H1 (cell line): ENCODE data around the gene FASTKD1. TPM values are rescaled to one million over a fixed set of nuclear protein-coding genes. Genes with fewer than 3 reads are reported as not detected.

Experiments
- CTCF ChIA-PET: fragments of 300-600 bp; sonication (Branson Sonifier 250); formaldehyde crosslinking; loops from one replicate; lab custom pipeline; 2021; ENCODE audit not compliant: partially characterized antibody; lab: Charles Lee
- POLR2A ChIA-PET: fragments of 300-600 bp; sonication (Branson Sonifier 250); formaldehyde crosslinking; loops from one replicate; lab custom pipeline; 2021; ENCODE audit warnings: inconsistent platforms; ENCODE audit not compliant: partially characterized antibody; lab: Charles Lee
- DNase-seq, 2 experiments: peaks; one replicate each; pipeline versions ENCODE4 v3.0.0 to v3.0.0-alpha.2; 2010 to 2022; ENCODE audit warnings: low spot score in 2 of 2, low read depth in 1 of 2, mixed read lengths in 1 of 2
- FAIRE-seq: peaks from 2 replicates; lab custom pipeline; 2011; peaks lifted over from hg19 to GRCh38; lab: Jason Lieb, UNC
- H2AFZ ChIP-seq: 2 replicates; pipeline ENCODE4 v1.8.1; 2012; ENCODE audit warnings: low read length, inconsistent platforms
- H2AK5ac ChIP-seq: 2 replicates; pipeline ENCODE4 v1.6.1; 2013; ENCODE audit warnings: low read depth, low read length
- H2BK120ac ChIP-seq: replicated peaks from 2 replicates; pipeline ENCODE3; 2013; ENCODE audit warnings: low read depth, low read length, inconsistent platforms
- H2BK12ac ChIP-seq: 2 replicates; pipeline ENCODE4 v1.6.1; 2013; ENCODE audit warnings: low read depth, low read length
- H2BK15ac ChIP-seq: 2 replicates; pipeline ENCODE4 v1.6.1; 2013; ENCODE audit warnings: low read length
- H2BK20ac ChIP-seq: 2 replicates; pipeline ENCODE4 v1.6.1; 2013; ENCODE audit warnings: low read length
- H2BK5ac ChIP-seq: 2 replicates; pipeline ENCODE4 v1.6.1; 2013; ENCODE audit warnings: low read depth, low read length
- H3K14ac ChIP-seq: 2 replicates; pipeline ENCODE4 v1.6.1; 2013; ENCODE audit warnings: inconsistent platforms; ENCODE audit not compliant: insufficient read length
- H3K18ac ChIP-seq: 2 replicates; pipeline ENCODE4 v1.6.1; 2013; ENCODE audit warnings: low read length; ENCODE audit errors: extremely low read depth
- H3K23ac ChIP-seq: 2 replicates; pipeline ENCODE4 v1.6.1; 2013; ENCODE audit warnings: inconsistent platforms; ENCODE audit not compliant: insufficient read length
- H3K23me2 ChIP-seq: 2 replicates; pipeline ENCODE4 v1.6.1; 2013; ENCODE audit warnings: low read depth, low read length
- H3K27ac ChIP-seq: 2 replicates; pipeline ENCODE4 v1.6.1; 2011; ENCODE audit warnings: low read depth, low read length, inconsistent platforms
- H3K27me3 ChIP-seq, 4 experiments: replicated peaks in 1 of 4; 1 replicate in 1 of 4; 2 replicates in 3 of 4; pipeline versions ENCODE4 v1.6.1 to v1.8.1; 2011 to 2013; ENCODE audit warnings: low read length in 3 of 4, mild to moderate bottlenecking in 3 of 4, inconsistent platforms in 2 of 4, mixed read lengths in 2 of 4, moderate library complexity in 1 of 4; ENCODE audit not compliant: control insufficient read depth in 3 of 4, insufficient read depth in 3 of 4; ENCODE audit errors: extremely low read depth in 1 of 4
- H3K36me3 ChIP-seq, 4 experiments: 2 replicates each; pipeline versions ENCODE4 v1.6.1 to v1.8.1; 2011 to 2013; ENCODE audit warnings: mild to moderate bottlenecking in 4 of 4, low read length in 3 of 4, moderate library complexity in 2 of 4, control low read depth in 1 of 4, inconsistent platforms in 1 of 4; ENCODE audit not compliant: insufficient read depth in 4 of 4, control insufficient read depth in 2 of 4
- H3K4ac ChIP-seq: replicated peaks from 2 replicates; pipeline ENCODE3; 2013; ENCODE audit warnings: low read length, low read depth, mixed read lengths, inconsistent platforms; ENCODE audit not compliant: insufficient read length
- H3K4me1 ChIP-seq, 4 experiments: replicated peaks in 1 of 4; 1 replicate in 1 of 4; 2 replicates in 3 of 4; pipeline versions ENCODE4 v1.6.1 to v1.8.1; 2011 to 2013; ENCODE audit warnings: low read length in 3 of 4, inconsistent platforms in 2 of 4, mixed read lengths in 1 of 4; ENCODE audit not compliant: insufficient read depth in 4 of 4, control insufficient read depth in 3 of 4
- H3K4me2 ChIP-seq, 2 experiments: 2 replicates each; pipeline versions ENCODE4 v1.6.1 to v1.8.1; 2011 to 2013; ENCODE audit warnings: low read depth in 2 of 2, low read length in 2 of 2, control low read depth in 1 of 2, inconsistent platforms in 1 of 2, mild to moderate bottlenecking in 1 of 2; ENCODE audit not compliant: insufficient read depth in 1 of 2
- H3K4me3 ChIP-seq, 4 experiments: fragments of 200-600, 300-600 bp in 1 of 4; sonication (generic), shearing (Covaris generic), sonication (Bioruptor Twin) in 1 of 4; 2 replicates each; pipeline versions ENCODE4 v1.5.1 to v1.8.1; 2011 to 2016; ENCODE audit warnings: low read length in 4 of 4, low read depth in 3 of 4, control low read depth in 2 of 4, inconsistent platforms in 2 of 4, mild to moderate bottlenecking in 2 of 4, mixed read lengths in 1 of 4, moderate library complexity in 1 of 4; ENCODE audit not compliant: insufficient read depth in 2 of 4; ENCODE audit errors: extremely low read depth in 1 of 4
- H3K56ac ChIP-seq: replicated peaks from 2 replicates; pipeline ENCODE3; 2013; ENCODE audit warnings: low read depth, mild to moderate bottlenecking, mixed read lengths, low read length, inconsistent platforms; ENCODE audit not compliant: insufficient read length
- H3K79me1 ChIP-seq: 2 replicates; pipeline ENCODE4 v1.6.1; 2013; ENCODE audit warnings: low read depth, low read length, control low read depth
- H3K79me2 ChIP-seq, 2 experiments: 2 replicates each; pipeline versions ENCODE4 v1.6.1 to v1.8.1; 2012 to 2013; ENCODE audit warnings: low read length in 2 of 2, mild to moderate bottlenecking in 2 of 2, inconsistent platforms in 1 of 2; ENCODE audit not compliant: insufficient read depth in 2 of 2, control insufficient read depth in 1 of 2
- H3K9ac ChIP-seq, 4 experiments: replicated peaks in 1 of 4; 1 replicate in 1 of 4; 2 replicates in 3 of 4; pipeline versions ENCODE4 v1.6.1 to v1.8.1; 2011 to 2013; ENCODE audit warnings: low read depth in 3 of 4, low read length in 3 of 4, control low read depth in 2 of 4, mild to moderate bottlenecking in 2 of 4, moderate library complexity in 2 of 4, inconsistent platforms in 1 of 4; ENCODE audit errors: extremely low read depth in 1 of 4
- H3K9me3 ChIP-seq, 2 experiments: 2 replicates each; pipeline versions ENCODE4 v1.6.1 to v1.8.1; 2012 to 2013; ENCODE audit warnings: mild to moderate bottlenecking in 2 of 2, moderate library complexity in 2 of 2, control low read depth in 1 of 2, inconsistent platforms in 1 of 2, low read depth in 1 of 2, low read length in 1 of 2, mixed read lengths in 1 of 2; ENCODE audit not compliant: insufficient read depth in 2 of 2
- H4K20me1 ChIP-seq, 2 experiments: replicated peaks in 1 of 2; 2 replicates each; pipeline versions ENCODE3 to v1.8.1; 2011 to 2013; ENCODE audit warnings: inconsistent platforms in 2 of 2, low read length in 2 of 2, mild to moderate bottlenecking in 1 of 2; ENCODE audit not compliant: insufficient read depth in 2 of 2, control insufficient read depth in 1 of 2
- H4K5ac ChIP-seq: 2 replicates; pipeline ENCODE4 v1.6.1; 2013; ENCODE audit warnings: low read length, low read depth, mixed read lengths, inconsistent platforms; ENCODE audit not compliant: insufficient read length
- H4K8ac ChIP-seq: 2 replicates; pipeline ENCODE4 v1.8.0; 2013; ENCODE audit warnings: mild to moderate bottlenecking, moderate library complexity, low read length, inconsistent platforms; ENCODE audit not compliant: insufficient read depth; ENCODE audit errors: extremely low read depth
- H4K91ac ChIP-seq: replicated peaks from 2 replicates; pipeline ENCODE3; 2013; ENCODE audit warnings: low read length, mixed read lengths, inconsistent platforms; ENCODE audit not compliant: insufficient read length
- CREB1 ChIP-seq: IDR thresholded peaks from 2 replicates; pipeline ENCODE4 v1.6.1; 2012; ENCODE audit warnings: inconsistent platforms
- EP300 ChIP-seq, 2 experiments: IDR thresholded peaks; 1 replicate in 1 of 2; 2 replicates in 1 of 2; pipeline ENCODE4 v1.6.1; 2011 to 2012; ENCODE audit warnings: low read depth in 2 of 2, low read length in 2 of 2, mild to moderate bottlenecking in 2 of 2, borderline replicate concordance in 1 of 2, inconsistent platforms in 1 of 2, moderate library complexity in 1 of 2
- GTF2F1 ChIP-seq: IDR thresholded peaks from 2 replicates; pipeline ENCODE4 v1.6.1; 2012; ENCODE audit warnings: low read depth, low read length, improper control_type of control experiment, borderline replicate concordance
- HDAC2 ChIP-seq, 2 experiments: fragments of 300-600 bp in 1 of 2; sonication (generic) in 1 of 2; IDR thresholded peaks; 2 replicates each; pipeline ENCODE4 v1.6.1; 2011 to 2012; ENCODE audit warnings: low read depth in 2 of 2, low read length in 2 of 2, mild to moderate bottlenecking in 2 of 2, moderate library complexity in 2 of 2, borderline replicate concordance in 1 of 2, inconsistent platforms in 1 of 2
- JUN ChIP-seq: IDR thresholded peaks from 2 replicates; pipeline ENCODE4 v1.6.1; 2011; ENCODE audit warnings: low read depth, mild to moderate bottlenecking, improper control_type of control experiment, low read length
- JUND ChIP-seq: IDR thresholded peaks from 2 replicates; pipeline ENCODE4 v1.6.1; 2011; ENCODE audit warnings: mild to moderate bottlenecking, improper control_type of control experiment, low read length
- KDM5A ChIP-seq: fragments of 200-600 bp; IDR thresholded peaks from 2 replicates; pipeline ENCODE4 v1.7.1; 2012; ENCODE audit warnings: mild to moderate bottlenecking, low read length, inconsistent platforms, mixed read lengths
- NRF1 ChIP-seq: IDR thresholded peaks from 2 replicates; pipeline ENCODE4 v1.6.1; 2011; ENCODE audit warnings: mild to moderate bottlenecking, low read depth, low read length, improper control_type of control experiment
- PHF8 ChIP-seq: fragments of 200-600 bp; sonication (generic); conservative IDR thresholded peaks from 2 replicates; pipeline ENCODE4 v1.7.1; 2012; ENCODE audit warnings: low read depth, mild to moderate bottlenecking, inconsistent platforms, low read length, moderate library complexity
- RNF2 ChIP-seq: fragments of 200-900, 300-1000 bp; sonication (generic); IDR thresholded peaks from 2 replicates; pipeline ENCODE4 v1.7.1; 2016; ENCODE audit warnings: borderline replicate concordance, low read depth, mild to moderate bottlenecking, antibody characterized with exemption, low read length; ENCODE audit not compliant: poor library complexity, severe bottlenecking; ENCODE audit errors: missing control alignments
- TEAD4 ChIP-seq: IDR thresholded peaks from 2 replicates; pipeline ENCODE4 v1.6.1; 2012; ENCODE audit warnings: low read depth, low read length, inconsistent platforms, mixed read lengths
- YY1 ChIP-seq: IDR thresholded peaks from 2 replicates; pipeline ENCODE4 v1.6.1; 2011; ENCODE audit warnings: low read depth, mild to moderate bottlenecking, low read length
- ZNF274 ChIP-seq: IDR thresholded peaks from 2 replicates; pipeline ENCODE4 v1.7.0; 2012; ENCODE audit warnings: low read length, borderline replicate concordance; ENCODE audit errors: extremely low read depth
- polyA plus RNA-seq, 7 experiments: library from polyadenylated mRNA; depleted of rRNA in 3 of 7; stranded (reverse) in 5 of 7; unstranded in 2 of 7; fragments of >200 nt in 5 of 7; fragments of 200-250 nt in 2 of 7; gene quantifications; 1 replicate in 5 of 7; 2 replicates in 1 of 7; 4 replicates in 1 of 7; pipeline versions ENCODE4 v1.2.1 to v1.2.3, GENCODE V29; 2011 to 2013; ENCODE audit warnings: missing spikeins in 2 of 7, mixed read lengths in 2 of 7
- total RNA-seq: library from RNA; stranded (reverse); fragmentation: NEBNext Ultra II Directional; extraction: Animal tissue kit (Norgen Biotek cat#: 25700); gene quantifications from 2 replicates; pipeline ENCODE4 v1.2.1, GENCODE V29; 2021
- TF ChIP-seq, protein P1 (sequence below): IDR thresholded peaks from 2 replicates; pipeline ENCODE4 v1.6.1; 2011; ENCODE audit warnings: low read length, improper control_type of control experiment

FASTKD1 gene
- total and polyA plus RNA-seq, 2 of the 8 experiments (the other 6 are each of a cell fraction or from before 2014, with no cell fraction given), result 18.7 to 70.8 TPM

- no peak for FAIRE-seq
- TF ChIP-seq GTF2F1 (no peak), YY1 (no peak), JUN (no peak), JUND (no peak), EP300 (IDR thresholded peaks at IDR 0.05; ENCODE audit: borderline replicate concordance in 1 of 2, low read depth in 2 of 2, low read length in 2 of 2) (no peak), CREB1 (no peak), RNF2 (no peak), HDAC2 (IDR thresholded peaks at IDR 0.05; ENCODE audit: borderline replicate concordance in 1 of 2, low read depth in 2 of 2, low read length in 2 of 2) (no peak), ZNF274 (no peak), NRF1 (no peak), KDM5A (no peak), PHF8 (no peak), TEAD4 (no peak)
- TF ChIP-seq, protein P1, sequence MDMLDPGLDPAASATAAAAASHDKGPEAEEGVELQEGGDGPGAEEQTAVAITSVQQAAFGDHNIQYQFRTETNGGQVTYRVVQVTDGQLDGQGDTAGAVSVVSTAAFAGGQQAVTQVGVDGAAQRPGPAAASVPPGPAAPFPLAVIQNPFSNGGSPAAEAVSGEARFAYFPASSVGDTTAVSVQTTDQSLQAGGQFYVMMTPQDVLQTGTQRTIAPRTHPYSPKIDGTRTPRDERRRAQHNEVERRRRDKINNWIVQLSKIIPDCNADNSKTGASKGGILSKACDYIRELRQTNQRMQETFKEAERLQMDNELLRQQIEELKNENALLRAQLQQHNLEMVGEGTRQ, result no peak
Measured at GRCh38 chr2:169490834-169491233, 82.8 kb downstream of the FASTKD1 start.

More at GRCh38 chr2:169490834-169491233, 82.8 kb downstream of the FASTKD1 start:
- no peak overlapping the region for H3K23ac ChIP-seq
- DNase-seq, result no peak
- peaks cover 2 to 4% of the 10 kb centered on the region in 2 experiments; a peak in 1 of 4 replicates for H3K9me3 ChIP-seq
- H2BK120ac ChIP-seq, result no peak overlapping the region
- no peaks in the 10 kb centered on the region for H3K36me3 ChIP-seq
- no peak overlapping the region for H3K4me2 ChIP-seq
- no peak overlapping the region for H3K18ac ChIP-seq
- no peak overlapping the region for H2AFZ ChIP-seq
- H3K79me2 ChIP-seq, result no peaks in the 10 kb centered on the region
- H3K27ac ChIP-seq, result no peak overlapping the region
- H2AK5ac ChIP-seq, result no peak overlapping the region
- H4K8ac ChIP-seq, result no peak overlapping the region
- POLR2A ChIA-PET, result no interaction called here
- no peak overlapping the region for H3K9ac ChIP-seq
- H3K4me1 ChIP-seq, result no peaks in the 10 kb centered on the region
- H4K91ac ChIP-seq, result no peak overlapping the region
- H2BK5ac ChIP-seq, result no peak overlapping the region
- CTCF ChIA-PET, result interaction anchor here (1.1 kb wide), 1 partner anchor 47 kb away, joined by 3 read pairs; no protein-coding TSS in a partner anchor
- H3K4ac ChIP-seq, result no peak overlapping the region
- H2BK15ac ChIP-seq, result no peak overlapping the region
- no peaks in the 10 kb centered on the region for H3K23me2 ChIP-seq
- no peaks in the 10 kb centered on the region for H3K27me3 ChIP-seq
- no peak overlapping the region for H3K4me3 ChIP-seq
- no peak overlapping the region for H4K5ac ChIP-seq
- H4K20me1 ChIP-seq, result no peaks in the 10 kb centered on the region
- H3K56ac ChIP-seq, result no peak overlapping the region
- H2BK20ac ChIP-seq, result no peak overlapping the region
- H2BK12ac ChIP-seq, result no peak overlapping the region
- no peaks in the 10 kb centered on the region for H3K79me1 ChIP-seq
- H3K14ac ChIP-seq, result no peak overlapping the region
